Adrenal gland (tissue), 5 donors: ENCODE data around the gene HM13.

Source experiments
- CTCF ChIP-seq, 6 experiments: fragments of 450-650 bp in 4 of 6; fragments of 200-600 bp in 2 of 6; sonication (generic) in 1 of 6; IDR thresholded peaks; 1 replicate in 5 of 6; 2 replicates in 1 of 6; pipeline versions ENCODE4 v1.5.1 to v1.8.0; 2016 to 2021; ENCODE audit warnings: antibody characterized with exemption in 6 of 6, mild to moderate bottlenecking in 2 of 6, moderate library complexity in 1 of 6
- POLR2A ChIP-seq, 2 donors: fragments of 450-650 bp; IDR thresholded peaks; one replicate each; pipeline ENCODE4 v1.6.1; 2017; ENCODE audit warnings: antibody characterized with exemption in 2 of 2, mild to moderate bottlenecking in 2 of 2, moderate library complexity in 1 of 2
- donor health status: DM: no; HTN: no; CAD: no.

- no peak for TF ChIP-seq CTCF (IDR thresholded peaks at IDR 0.05)
- TF ChIP-seq POLR2A (IDR thresholded peaks at IDR 0.05): peak; percentile 19 to 23
These were observed 81.6 kb downstream of the HM13 start for GRCh38 chr20:31595654-31596411.
